Upper lobe of left lung (tissue), 6 donors: ENCODE results near the gene RND2. TPM values are rescaled to one million over a fixed set of nuclear protein-coding genes. Genes with fewer than 3 reads are reported as not detected.

Source experiments
- ATAC-seq, 2 donors: fragments of 200-7000 bp; cut with Tn5 transposase; one replicate each; pipeline ENCODE4 v1.9.1; 2022; ENCODE audit warnings: mild to moderate bottlenecking in 2 of 2, moderate library complexity in 2 of 2; ENCODE audit not compliant: low FRiP score in 2 of 2
- DNase-seq, 2 donors: peaks; one replicate each; pipeline ENCODE4 v3.0.0-alpha.2; 2019 to 2020
- H3K27ac ChIP-seq, 4 donors: fragments of 200-600 bp; sonication (generic); one replicate each; pipeline ENCODE4 v1.5.1; 2016 to 2019
- H3K27me3 ChIP-seq, 4 donors: fragments of 200-600 bp; sonication (generic); one replicate each; pipeline ENCODE4 v1.5.1; 2017 to 2019
- H3K36me3 ChIP-seq, 4 donors: fragments of 200-600 bp; sonication (generic); one replicate each; pipeline ENCODE4 v1.5.1; 2016 to 2019
- H3K4me1 ChIP-seq, 4 donors: fragments of 200-600 bp; sonication (generic); one replicate each; pipeline ENCODE4 v1.5.1; 2018 to 2019
- H3K4me3 ChIP-seq, 4 donors: fragments of 200-600 bp; sonication (generic); one replicate each; pipeline ENCODE4 v1.5.1; 2017 to 2019; ENCODE audit warnings: mild to moderate bottlenecking in 2 of 4, moderate library complexity in 1 of 4
- H3K9me3 ChIP-seq, 4 donors: fragments of 200-600 bp; sonication (generic); one replicate each; pipeline ENCODE4 v1.5.1; 2018 to 2019
- CTCF ChIP-seq, 6 experiments: fragments of 450-650 bp in 4 of 6; fragments of 200-600 bp in 2 of 6; sonication (generic) in 2 of 6; IDR thresholded peaks; one replicate each; pipeline ENCODE4 v1.5.1; 2016 to 2019; ENCODE audit warnings: antibody characterized with exemption in 6 of 6
- EP300 ChIP-seq, 4 donors: sonication (generic); formaldehyde crosslinking; IDR thresholded peaks; one replicate each; pipeline ENCODE4 v1.5.1; 2017; ENCODE audit warnings: antibody characterized with exemption in 4 of 4, control low read depth in 2 of 4
- POLR2A ChIP-seq, 4 donors: fragments of 450-650 bp; IDR thresholded peaks; one replicate each; pipeline ENCODE4 v1.5.1; 2016 to 2017; ENCODE audit warnings: antibody characterized with exemption in 4 of 4, mild to moderate bottlenecking in 2 of 4
- POLR2AphosphoS5 ChIP-seq, 2 donors: sonication (generic); formaldehyde crosslinking; IDR thresholded peaks; one replicate each; pipeline ENCODE4 v1.5.1; 2017; ENCODE audit warnings: antibody characterized with exemption in 2 of 2
- WGBS, 2 donors: methylation state at CpG; one replicate each; pipeline ENCODE4 v1.1.5; 2017 to 2018; 5-methylcytosine and 5-hydroxymethylcytosine counted together
- total RNA-seq, 6 donors: library from RNA; depleted of rRNA in 4 of 6; stranded (reverse); fragments of >200 nt in 4 of 6; gene quantifications; one replicate each; pipeline versions ENCODE4 v1.1.0 to v1.2.1, GENCODE V29; 2016 to 2021
- donor health status: DM: no; HTN: no; CAD: no; lungs with moderate emphysema.
- donor health status: DM: no; HTN: yes; CAD: no; lungs with severe emphysema.

RND2 gene
- total RNA-seq, 6 donors from 2014 or later: 0.15 to 2.0 (median 0.47) TPM; not detected in 2

GRCh38 chr17:43020789-43021740 lies 4.0 kb upstream of the RND2 start:
- Histone ChIP-seq H3K27ac (peak overlapping the region; percentile 77 to 97 (median 88)), H3K36me3 (peaks cover 0 to 28% (median 12%) of the 10 kb centered on the region in 4 donors), H3K9me3 (no peaks in the 10 kb centered on the region), H3K4me3 (peak overlapping the region; percentile 89 to 100 (median 99)), H3K27me3 (no peaks in the 10 kb centered on the region), H3K4me1 (peaks cover 45 to 72% (median 55%) of the 10 kb centered on the region in 4 donors)
- ATAC-seq (peak; percentile 56 to 58), DNase-seq (peak; percentile 81 to 90)
- TF ChIP-seq POLR2A (IDR thresholded peaks at IDR 0.05): peak in 1 of 4 donors; percentile 30
- TF ChIP-seq CTCF (IDR thresholded peaks at IDR 0.05): no peak
- TF ChIP-seq POLR2AphosphoS5 (IDR thresholded peaks at IDR 0.05): peak; percentile 37 to 58
- TF ChIP-seq EP300 (IDR thresholded peaks at IDR 0.05): no peak
- WGBS, 2 donors: 31 to 51% methylated on average over 14 to 28 of the region's 40 CpGs

GRCh38 chr17:43021741-43022512 lies 3.1 kb upstream of the RND2 start, which contains the start of gene VAT1:
Gene VAT1, minus strand, starts transcription at chr17:43022385. Its CDS starts 63 bp downstream, at chr17:43022322.
- DNase-seq (peak; percentile 85 to 97), ATAC-seq (peak; percentile 83 to 89)
- H3K4me1 ChIP-seq: peaks cover 36 to 64% (median 49%) of the 10 kb centered on the region in 4 donors
- H3K36me3 ChIP-seq: peaks cover 0 to 20% (median 5%) of the 10 kb centered on the region in 4 donors
- 0 to 1% methylated on average over 7 to 55 of the region's 80 CpGs for WGBS, 2 donors
- peak within 1 kb of the TSS; percentile 89 to 100 (median 99) for H3K4me3 ChIP-seq
- H3K9me3 ChIP-seq: no peaks in the 10 kb centered on the region
- H3K27me3 ChIP-seq: no peaks in the 10 kb centered on the region
- H3K27ac ChIP-seq: peak within 1 kb of the TSS; percentile 77 to 97 (median 88)
- TF ChIP-seq EP300 (IDR thresholded peaks at IDR 0.05) (no peak), POLR2A (IDR thresholded peaks at IDR 0.05) (peak in 2 of 4 donors; percentile 46 to 68), POLR2AphosphoS5 (IDR thresholded peaks at IDR 0.05) (peak; percentile 60 to 85), CTCF (IDR thresholded peaks at IDR 0.05) (peak in 1 of 6 experiments; percentile 5)

DNA sequence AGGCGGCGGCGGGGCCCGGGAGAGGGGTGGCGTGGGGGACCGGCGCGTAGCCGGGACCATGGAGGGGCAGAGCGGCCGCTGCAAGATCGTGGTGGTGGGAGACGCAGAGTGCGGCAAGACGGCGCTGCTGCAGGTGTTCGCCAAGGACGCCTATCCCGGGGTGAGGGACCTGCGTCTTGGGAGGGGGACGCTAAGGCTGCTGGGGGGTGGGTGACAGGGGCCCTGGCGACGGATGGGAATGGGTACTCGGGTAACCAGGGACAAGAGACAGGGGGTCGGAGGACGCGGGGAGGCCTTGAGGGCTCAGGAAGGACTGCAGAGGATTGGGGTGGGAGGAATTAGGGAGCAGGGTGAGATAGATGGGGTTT lies 243 bp downstream of the RND2 start:
- WGBS, 2 donors: 9 to 18% methylated on average over 13 to 24 of the region's 27 CpGs
- no peak for DNase-seq
- Histone ChIP-seq H3K36me3 (no peaks in the 10 kb centered on the region), H3K27me3 (no peaks in the 10 kb centered on the region), H3K9me3 (no peaks in the 10 kb centered on the region), H3K27ac (peak overlapping the region in 1 of 4 donors; percentile 51), H3K4me1 (peaks cover 10 to 39% (median 23%) of the 10 kb centered on the region in 4 donors), H3K4me3 (peak overlapping the region in 3 of 4 donors; percentile 54 to 64 (median 63))
- ATAC-seq: no peak
- no peak for TF ChIP-seq EP300 (IDR thresholded peaks at IDR 0.05)
- no peak for TF ChIP-seq CTCF (IDR thresholded peaks at IDR 0.05)
- TF ChIP-seq POLR2AphosphoS5 (IDR thresholded peaks at IDR 0.05): no peak
- TF ChIP-seq POLR2A (IDR thresholded peaks at IDR 0.05): no peak

GRCh38 chr17:43025766-43026537 lies 921 bp downstream of the RND2 start:
- Histone ChIP-seq H3K27ac (peak overlapping the region in 1 of 4 donors; percentile 51), H3K4me3 (no peak overlapping the region), H3K27me3 (no peaks in the 10 kb centered on the region), H3K9me3 (no peaks in the 10 kb centered on the region), H3K4me1 (peaks cover 10 to 32% (median 17%) of the 10 kb centered on the region in 4 donors), H3K36me3 (no peaks in the 10 kb centered on the region)
- TF ChIP-seq POLR2AphosphoS5 (IDR thresholded peaks at IDR 0.05) (no peak), EP300 (IDR thresholded peaks at IDR 0.05) (no peak), CTCF (IDR thresholded peaks at IDR 0.05) (no peak), POLR2A (IDR thresholded peaks at IDR 0.05) (no peak)
- DNase-seq (no peak), ATAC-seq (no peak)
- WGBS, 2 donors: 71 to 74% methylated on average over 13 to 15 of the region's 16 CpGs
